DND-41 (cell line): ENCODE data around the gene ZKSCAN1.

Experiments
- ATAC-seq: fragments of 200-7000 bp; cut with Tn5 transposase; 3 replicates; pipeline ENCODE4 v1.9.1; 2021; ENCODE audit warnings: low read depth; ENCODE audit not compliant: insufficient read depth
- DNase-seq: peaks from one replicate; pipeline ENCODE4 v3.0.0-alpha.2; 2020
- H2AFZ ChIP-seq: 2 replicates; pipeline ENCODE4 v1.6.0; 2012; ENCODE audit warnings: low read depth, low read length
- H3K27ac ChIP-seq: 2 replicates; pipeline ENCODE4 v1.5.1; 2012; ENCODE audit warnings: low read length, inconsistent platforms
- H3K27me3 ChIP-seq: fragments of 200-600 bp; sonication (generic); 2 replicates; pipeline ENCODE4 v1.6.0; 2012; ENCODE audit warnings: low read length, mild to moderate bottlenecking, inconsistent platforms; ENCODE audit not compliant: insufficient read depth, poor library complexity
- H3K36me3 ChIP-seq: 2 replicates; pipeline ENCODE4 v1.5.1; 2012; ENCODE audit warnings: low read length, inconsistent platforms; ENCODE audit not compliant: insufficient read depth
- H3K4me1 ChIP-seq: 2 replicates; pipeline ENCODE4 v1.5.1; 2012; ENCODE audit warnings: mild to moderate bottlenecking, low read length; ENCODE audit not compliant: insufficient read depth
- H3K4me2 ChIP-seq: 2 replicates; pipeline ENCODE4 v1.6.0; 2012; ENCODE audit warnings: mild to moderate bottlenecking, moderate library complexity, low read length, inconsistent platforms; ENCODE audit not compliant: insufficient read depth
- H3K4me3 ChIP-seq, 2 experiments: fragments of 200-600 bp in 1 of 2; shearing (Covaris generic) in 1 of 2; 2 replicates each; pipeline ENCODE4 v1.5.1; 2012 to 2016; ENCODE audit warnings: inconsistent platforms in 2 of 2, low read length in 2 of 2, mild to moderate bottlenecking in 2 of 2, low read depth in 1 of 2, moderate library complexity in 1 of 2
- H3K79me2 ChIP-seq: 2 replicates; pipeline ENCODE4 v1.6.0; 2012; ENCODE audit warnings: low read length, inconsistent platforms; ENCODE audit not compliant: insufficient read depth
- H3K9ac ChIP-seq: 2 replicates; pipeline ENCODE4 v1.6.0; 2012; ENCODE audit warnings: low read depth, mild to moderate bottlenecking, inconsistent platforms, low read length, moderate library complexity
- H3K9me3 ChIP-seq: 2 replicates; pipeline ENCODE4 v1.5.1; 2012; ENCODE audit warnings: low read length, moderate library complexity, mild to moderate bottlenecking, inconsistent platforms; ENCODE audit not compliant: insufficient read depth, severe bottlenecking
- H4K20me1 ChIP-seq: 2 replicates; pipeline ENCODE4 v1.6.0; 2012; ENCODE audit warnings: low read length; ENCODE audit not compliant: insufficient read depth
- EZH2 ChIP-seq: IDR thresholded peaks from 3 replicates; pipeline ENCODE4 v1.6.1; 2012; ENCODE audit warnings: borderline replicate concordance, low read depth, mild to moderate bottlenecking, moderate library complexity, low read length, inconsistent platforms; ENCODE audit not compliant: severe bottlenecking
- TF ChIP-seq, protein P1 (sequence below): IDR thresholded peaks from 2 replicates; pipeline ENCODE4 v1.5.1; 2012; ENCODE audit warnings: borderline replicate concordance, low read length, moderate library complexity, mild to moderate bottlenecking; ENCODE audit not compliant: poor library complexity, severe bottlenecking; ENCODE audit errors: extremely low read depth

The ZKSCAN1 gene

DNA sequence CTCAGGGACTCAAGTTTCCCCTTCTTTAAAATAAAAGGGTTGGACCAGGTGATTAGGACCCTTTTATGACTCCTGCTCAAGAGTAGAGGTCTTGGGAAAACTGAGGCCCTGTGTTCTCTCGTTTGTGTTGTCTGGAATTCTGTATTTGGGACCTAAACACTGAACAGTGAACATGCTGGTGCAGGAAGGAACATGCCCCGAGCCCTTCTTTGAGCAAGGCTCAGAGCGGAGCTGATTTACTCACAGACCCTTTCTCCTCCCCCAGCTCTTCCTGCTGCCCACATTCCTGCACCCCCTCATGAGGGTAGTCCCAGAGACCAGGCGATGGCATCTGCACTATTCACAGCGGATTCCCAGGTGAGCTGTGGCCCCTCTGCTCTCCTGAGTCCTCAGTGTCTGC is 14.2 kb downstream of the ZKSCAN1 start:
- Histone ChIP-seq H4K20me1 (no peaks in the 10 kb centered on the region), H3K9ac (no peak overlapping the region), H3K36me3 (peaks cover 90% of the 10 kb centered on the region), H2AFZ (no peak overlapping the region), H3K27ac (no peak overlapping the region), H3K4me3 (no peak overlapping the region), H3K4me2 (no peak overlapping the region), H3K79me2 (no peaks in the 10 kb centered on the region), H3K9me3 (no peaks in the 10 kb centered on the region), H3K27me3 (no peaks in the 10 kb centered on the region), H3K4me1 (no peaks in the 10 kb centered on the region)
- TF ChIP-seq EZH2: no peak
- TF ChIP-seq, protein P1, sequence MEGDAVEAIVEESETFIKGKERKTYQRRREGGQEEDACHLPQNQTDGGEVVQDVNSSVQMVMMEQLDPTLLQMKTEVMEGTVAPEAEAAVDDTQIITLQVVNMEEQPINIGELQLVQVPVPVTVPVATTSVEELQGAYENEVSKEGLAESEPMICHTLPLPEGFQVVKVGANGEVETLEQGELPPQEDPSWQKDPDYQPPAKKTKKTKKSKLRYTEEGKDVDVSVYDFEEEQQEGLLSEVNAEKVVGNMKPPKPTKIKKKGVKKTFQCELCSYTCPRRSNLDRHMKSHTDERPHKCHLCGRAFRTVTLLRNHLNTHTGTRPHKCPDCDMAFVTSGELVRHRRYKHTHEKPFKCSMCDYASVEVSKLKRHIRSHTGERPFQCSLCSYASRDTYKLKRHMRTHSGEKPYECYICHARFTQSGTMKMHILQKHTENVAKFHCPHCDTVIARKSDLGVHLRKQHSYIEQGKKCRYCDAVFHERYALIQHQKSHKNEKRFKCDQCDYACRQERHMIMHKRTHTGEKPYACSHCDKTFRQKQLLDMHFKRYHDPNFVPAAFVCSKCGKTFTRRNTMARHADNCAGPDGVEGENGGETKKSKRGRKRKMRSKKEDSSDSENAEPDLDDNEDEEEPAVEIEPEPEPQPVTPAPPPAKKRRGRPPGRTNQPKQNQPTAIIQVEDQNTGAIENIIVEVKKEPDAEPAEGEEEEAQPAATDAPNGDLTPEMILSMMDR: no peak
- DNase-seq: no peak
- no peak for ATAC-seq

DNA sequence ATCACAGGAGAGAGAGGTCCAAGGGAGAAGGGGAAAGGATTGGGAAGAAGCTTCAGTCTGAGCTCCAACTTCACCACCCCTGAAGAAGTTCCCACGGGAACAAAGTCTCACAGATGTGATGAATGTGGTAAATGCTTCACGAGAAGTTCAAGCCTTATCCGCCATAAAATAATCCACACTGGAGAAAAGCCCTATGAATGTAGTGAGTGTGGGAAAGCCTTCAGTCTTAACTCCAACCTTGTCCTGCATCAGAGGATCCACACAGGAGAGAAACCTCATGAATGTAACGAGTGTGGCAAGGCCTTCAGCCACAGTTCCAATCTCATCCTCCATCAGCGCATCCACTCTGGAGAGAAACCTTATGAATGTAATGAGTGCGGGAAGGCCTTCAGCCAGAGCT is 18.1 kb downstream of the ZKSCAN1 start:
- no peaks in the 10 kb centered on the region for H3K27me3 ChIP-seq
- H3K9ac ChIP-seq: no peak overlapping the region
- no peak overlapping the region for H3K4me3 ChIP-seq
- H2AFZ ChIP-seq: no peak overlapping the region
- no peaks in the 10 kb centered on the region for H3K9me3 ChIP-seq
- no peak overlapping the region for H3K4me2 ChIP-seq
- H3K4me1 ChIP-seq: no peaks in the 10 kb centered on the region
- TF ChIP-seq EZH2: no peak
- TF ChIP-seq, protein P1: no peak
- ATAC-seq (no peak), DNase-seq (no peak)
- no peaks in the 10 kb centered on the region for H3K79me2 ChIP-seq
- H3K36me3 ChIP-seq: peaks cover 87% of the 10 kb centered on the region
- no peak overlapping the region for H3K27ac ChIP-seq
- H4K20me1 ChIP-seq: no peaks in the 10 kb centered on the region

DNA sequence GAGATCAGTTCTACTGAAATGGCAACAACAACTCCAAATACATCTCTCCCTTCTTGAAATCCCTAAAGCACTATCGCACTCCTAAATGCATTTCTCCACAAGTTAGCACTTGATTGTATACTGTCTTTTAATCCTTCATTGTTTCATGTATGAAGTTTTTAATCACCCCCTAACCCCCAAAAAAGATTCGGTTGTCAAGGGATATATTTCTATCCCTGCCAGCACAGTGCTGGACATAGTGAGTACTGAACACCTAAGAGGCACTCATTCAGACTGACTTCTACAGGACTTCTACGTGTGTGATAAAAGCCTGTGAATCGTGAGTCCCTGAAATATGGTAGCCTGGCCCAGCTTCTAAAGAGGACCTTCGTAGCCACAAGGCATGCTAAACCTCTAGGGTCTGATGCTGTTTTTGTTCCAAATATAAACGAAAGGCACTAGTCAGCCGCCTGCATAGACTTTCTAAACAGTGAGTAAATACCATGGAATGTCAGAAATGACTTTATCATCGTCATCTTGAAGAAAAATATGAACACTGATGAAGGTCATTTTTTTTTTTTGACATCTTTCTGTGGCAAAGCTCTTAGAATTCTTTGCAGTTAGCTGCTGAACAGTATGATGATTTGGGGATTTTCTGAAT is 19.6 kb downstream of the ZKSCAN1 start:
- TF ChIP-seq EZH2: no peak

DNA sequence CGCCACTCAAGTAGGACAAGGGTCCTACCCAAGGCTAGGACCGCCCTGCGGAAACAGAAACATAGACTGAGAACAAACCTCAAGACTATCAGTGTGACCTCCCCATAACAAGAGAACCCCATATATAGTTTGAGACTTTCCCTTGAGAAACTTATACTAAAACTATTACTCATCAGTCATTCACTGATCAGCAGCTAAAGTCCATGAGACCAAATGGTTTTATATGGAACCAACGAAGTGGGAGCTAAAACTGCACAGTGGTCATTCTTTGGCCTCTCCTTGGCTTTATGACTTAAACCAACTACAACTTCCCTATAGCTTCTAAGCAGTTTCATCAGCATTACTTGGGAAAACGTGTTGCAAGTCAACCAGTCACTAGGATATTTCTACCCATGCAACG is 20.5 kb downstream of the ZKSCAN1 start:
- Histone ChIP-seq H3K9me3 (no peaks in the 10 kb centered on the region), H2AFZ (no peak overlapping the region), H3K36me3 (peaks cover 66% of the 10 kb centered on the region), H3K4me2 (no peak overlapping the region), H3K27ac (no peak overlapping the region), H3K4me1 (no peaks in the 10 kb centered on the region), H3K9ac (no peak overlapping the region), H3K27me3 (no peaks in the 10 kb centered on the region), H4K20me1 (no peaks in the 10 kb centered on the region), H3K4me3 (no peak overlapping the region), H3K79me2 (no peaks in the 10 kb centered on the region)
- ATAC-seq (no peak), DNase-seq (no peak)
- TF ChIP-seq, protein P1: no peak
- TF ChIP-seq EZH2: no peak

More for the DNA sequence above, 19.6 kb downstream of the ZKSCAN1 start:
- Histone ChIP-seq H3K4me3 (no peak overlapping the region), H3K4me1 (no peaks in the 10 kb centered on the region), H3K27me3 (no peaks in the 10 kb centered on the region), H4K20me1 (no peaks in the 10 kb centered on the region), H3K27ac (no peak overlapping the region), H3K4me2 (no peak overlapping the region), H3K79me2 (no peaks in the 10 kb centered on the region), H3K9ac (no peak overlapping the region), H2AFZ (no peak overlapping the region), H3K9me3 (no peaks in the 10 kb centered on the region), H3K36me3 (peaks cover 75% of the 10 kb centered on the region)
- ATAC-seq (no peak), DNase-seq (no peak)
